ENCODE results near the gene TAL1. TPM values are rescaled to one million over a fixed set of nuclear protein-coding genes. Genes with fewer than 3 reads are reported as not detected.

The TAL1 gene
- total RNA-seq, 1 experiment from 2014 or later = 4.2 TPM

Other genes starting within 250 kb of the TAL1 start
- gene CYP4X1, start 208.6 kb downstream of the TAL1 start, total RNA-seq (2014; rRNA removed; shearing (Covaris generic)) = not detected in 2 replicates
- gene CYP4Z1, start 165.0 kb downstream of the TAL1 start, total RNA-seq (2014; rRNA removed; shearing (Covaris generic)) = not detected in 2 replicates
- gene CYP4A22, start 94.8 kb downstream of the TAL1 start, total RNA-seq (2014; rRNA removed; shearing (Covaris generic)) = not detected in 2 replicates
- gene PDZK1IP1, start 42.2 kb downstream of the TAL1 start, total RNA-seq (2014; rRNA removed; shearing (Covaris generic)) = not detected in 2 replicates
- gene STIL, start 81.9 kb upstream of the TAL1 start, total RNA-seq (2014; rRNA removed; shearing (Covaris generic)) = 48.5 and 53.4 TPM in 2 replicates
- gene CMPK1, start 101.6 kb upstream of the TAL1 start, total RNA-seq (2014; rRNA removed; shearing (Covaris generic)) = 127 and 144 TPM in 2 replicates
- gene FOXE3, start 184.1 kb upstream of the TAL1 start, total RNA-seq (2014; rRNA removed; shearing (Covaris generic)) = not detected in 2 replicates
- gene FOXD2, start 205.8 kb upstream of the TAL1 start, total RNA-seq (2014; rRNA removed; shearing (Covaris generic)) = 1.7 and 2.2 TPM in 2 replicates